GM18873 (cell line): ENCODE measurements around the gene CYREN.
A peak's percentile ranks its signal among the peaks of the same experiment; 100 is the strongest.
"Not testable (repeated sequence)": the region's sequence is repeated elsewhere in the genome, so short reads cannot be mapped to it uniquely, and the experiment has no call there.

Experiments
- ATAC-seq: cut with Tn5 transposase; IDR thresholded peaks from one replicate; pipeline ENCODE4 v1.9.1; 2021; ENCODE audit warnings: mild to moderate bottlenecking, moderate library complexity, moderate number of reproducible peaks; ENCODE audit not compliant: unreplicated experiment, low FRiP score

The CYREN gene

GRCh38 chr7:135170274-135170997, at the start of gene CYREN:
CYREN (minus strand) TSS chr7:135170707; CDS start chr7:135168922, 1,785 bp downstream.
- peak; percentile 50 for ATAC-seq

DNA sequence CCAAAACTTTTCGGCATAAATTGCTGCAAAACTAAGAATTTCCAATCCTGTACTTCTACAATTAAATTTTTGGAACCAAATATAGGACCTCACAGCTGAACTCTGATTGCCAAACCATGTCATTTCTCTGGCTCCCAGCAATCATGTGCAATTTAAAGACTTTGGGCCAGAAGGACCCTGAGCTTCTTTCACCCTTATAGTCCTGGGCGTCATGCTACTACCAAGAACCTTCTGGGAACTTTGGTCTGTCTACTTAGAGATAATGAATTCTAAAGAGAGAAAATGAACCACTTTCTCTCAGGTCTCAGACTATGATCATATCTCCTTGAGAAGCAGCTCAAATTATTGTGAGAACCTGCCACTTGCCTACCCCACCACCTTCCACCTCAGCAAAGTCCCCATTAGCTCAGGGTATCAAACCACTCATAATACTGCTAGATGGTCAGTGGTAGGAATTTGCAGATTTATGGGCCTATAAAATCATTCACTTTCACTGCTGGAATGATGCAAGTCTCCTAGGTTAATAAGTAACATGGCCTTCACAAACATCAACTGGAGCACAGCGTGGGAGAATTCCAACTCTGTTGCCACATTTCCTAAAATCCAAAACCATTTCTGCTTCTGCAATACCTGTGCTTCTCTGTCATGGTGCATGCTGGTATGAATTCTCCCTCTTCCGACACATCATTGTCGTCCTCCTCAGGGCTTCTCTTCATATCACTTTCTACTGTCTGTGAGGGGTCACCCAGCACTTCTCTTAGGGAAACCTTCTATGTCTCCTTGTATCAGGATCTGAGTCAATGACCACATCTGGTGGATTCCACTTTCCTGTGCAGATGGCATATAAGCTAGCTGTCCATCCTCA, 47.4 kb upstream of the CYREN start:
- ATAC-seq, result no peak

DNA sequence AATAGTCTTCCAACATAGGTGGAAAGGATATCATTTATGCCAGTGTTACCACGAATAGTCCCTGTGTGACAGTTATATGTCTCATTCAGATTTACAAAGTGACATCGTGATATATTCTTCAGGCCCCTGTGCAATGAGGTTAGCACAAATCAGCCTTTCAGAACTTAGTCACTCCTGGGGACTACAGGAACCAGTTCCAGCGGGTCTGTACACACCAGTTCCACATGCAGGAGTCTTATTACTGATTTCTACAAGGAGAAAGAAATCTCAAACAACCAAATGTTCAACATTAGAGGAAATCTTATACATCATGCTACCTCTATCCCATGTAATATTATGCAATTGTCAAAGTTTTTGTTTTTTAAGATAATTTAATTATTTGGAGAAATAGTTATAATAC, 45.2 kb upstream of the CYREN start:
- no peak for ATAC-seq

- no peak for ATAC-seq
Measured at GRCh38 chr7:135215180-135215579, 44.7 kb upstream of the CYREN start.

GRCh38 chr7:135213831-135214230, 43.3 kb upstream of the CYREN start:
- ATAC-seq, result no peak

DNA sequence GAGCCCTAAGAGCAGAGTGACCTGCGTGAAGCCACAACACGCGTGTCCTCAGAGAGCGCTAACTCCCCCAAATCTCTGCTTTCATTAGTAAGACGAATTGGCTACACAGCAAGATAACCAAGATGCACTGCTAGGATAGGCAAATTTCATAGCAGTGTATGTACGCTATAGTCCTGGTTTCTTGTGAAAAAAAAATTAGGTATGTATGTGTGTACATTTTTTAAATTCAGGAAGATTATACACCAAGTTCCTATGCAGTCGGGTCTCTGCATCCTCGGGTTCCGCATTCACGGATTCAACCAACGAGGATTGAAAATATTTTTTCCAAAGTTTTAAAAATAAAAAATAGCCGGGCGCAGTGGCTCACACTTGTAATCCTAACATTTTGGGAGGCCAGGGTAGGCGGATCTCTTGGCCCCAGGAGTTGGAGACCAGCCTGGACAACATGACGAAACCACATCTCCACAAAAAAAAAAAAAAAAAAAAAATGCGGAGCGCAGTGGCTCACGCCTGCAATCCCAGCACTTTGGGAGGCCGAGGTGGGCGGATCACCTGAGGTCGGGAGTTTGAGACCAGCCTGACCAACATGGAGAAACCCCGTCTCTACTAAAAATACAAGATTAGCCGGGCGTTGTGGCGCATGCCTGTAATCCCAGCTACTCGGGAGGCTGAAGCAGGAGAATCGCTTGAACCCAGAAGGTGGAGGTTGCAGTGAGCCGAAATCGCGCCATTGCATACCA, 41.6 kb upstream of the CYREN start:
- ATAC-seq, result not testable (repeated sequence)

DNA sequence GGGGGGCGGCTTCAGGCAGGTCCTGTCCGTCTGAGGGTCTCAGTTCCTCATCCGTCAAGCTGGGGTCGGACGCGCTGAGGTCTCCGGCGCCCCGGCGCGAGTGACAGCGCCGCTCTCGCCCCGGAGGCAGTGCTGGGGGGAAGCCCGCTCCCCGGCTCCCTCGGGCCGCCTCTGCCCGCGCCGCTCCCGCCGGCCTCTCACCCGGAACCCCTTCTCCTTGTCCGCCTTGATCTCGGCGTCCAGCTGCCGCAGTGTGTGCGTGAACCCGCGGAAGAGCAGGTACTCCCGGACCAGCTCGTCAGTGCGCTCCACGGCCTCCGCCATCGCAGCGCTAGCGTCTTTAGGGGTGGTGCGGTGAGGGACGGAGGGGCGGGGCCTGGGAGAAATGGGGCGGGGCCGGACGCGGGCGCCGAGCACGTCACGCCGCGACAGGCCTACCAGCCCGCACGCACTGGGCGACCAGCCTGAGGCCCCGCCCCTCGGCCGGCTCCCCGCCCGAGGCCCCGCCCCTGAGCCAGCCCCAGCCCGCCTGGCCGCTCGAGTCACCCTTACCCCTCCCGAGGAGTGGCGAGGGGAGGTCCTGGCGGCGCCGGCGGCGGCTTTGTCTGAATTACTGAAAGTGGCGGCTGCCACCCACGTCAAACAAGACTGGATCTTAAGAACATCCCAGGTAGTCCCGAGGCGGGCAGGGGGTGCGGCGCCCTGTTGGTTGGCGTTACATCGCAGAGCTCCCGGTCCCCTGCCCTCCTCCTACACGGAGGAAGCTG, 40.9 kb upstream of the CYREN start, which contains the start of gene WDR91:
WDR91 (minus strand) TSS at position 348 of the 767 bp plus-strand sequence; CDS start at position 324, 24 bp downstream.
- peak; percentile 69 for ATAC-seq

GRCh38 chr7:135210888-135211178, 40.3 kb upstream of the CYREN start:
- no peak for ATAC-seq

DNA sequence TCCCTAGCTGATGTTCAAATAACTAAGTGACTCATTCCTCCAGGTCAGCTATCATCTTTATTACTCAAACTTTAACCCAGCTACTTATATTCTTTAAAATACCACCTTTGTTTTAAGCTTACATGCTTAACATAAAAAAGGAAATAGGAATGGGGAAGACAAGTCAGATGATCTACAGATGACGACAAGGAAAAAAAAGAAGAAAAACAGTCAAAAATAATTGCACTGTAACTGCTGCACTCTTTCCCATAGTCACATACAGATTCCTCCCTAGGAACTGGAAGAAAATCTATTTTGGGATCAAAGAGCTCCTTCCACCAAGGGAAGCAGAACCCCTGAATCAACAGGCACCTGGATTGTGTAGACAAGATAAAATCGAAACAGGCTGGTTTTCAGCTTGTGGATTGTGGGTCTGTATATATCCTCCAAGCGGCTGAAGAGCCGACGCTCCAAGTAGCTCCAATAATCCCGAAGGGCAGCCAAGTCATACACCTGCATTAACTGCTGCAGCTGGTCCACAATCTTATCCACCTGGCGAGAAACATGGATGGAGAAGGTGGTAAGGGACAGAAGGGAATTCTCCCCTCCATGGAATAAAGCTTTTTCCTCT, 38.8 kb upstream of the CYREN start:
- no peak for ATAC-seq

DNA sequence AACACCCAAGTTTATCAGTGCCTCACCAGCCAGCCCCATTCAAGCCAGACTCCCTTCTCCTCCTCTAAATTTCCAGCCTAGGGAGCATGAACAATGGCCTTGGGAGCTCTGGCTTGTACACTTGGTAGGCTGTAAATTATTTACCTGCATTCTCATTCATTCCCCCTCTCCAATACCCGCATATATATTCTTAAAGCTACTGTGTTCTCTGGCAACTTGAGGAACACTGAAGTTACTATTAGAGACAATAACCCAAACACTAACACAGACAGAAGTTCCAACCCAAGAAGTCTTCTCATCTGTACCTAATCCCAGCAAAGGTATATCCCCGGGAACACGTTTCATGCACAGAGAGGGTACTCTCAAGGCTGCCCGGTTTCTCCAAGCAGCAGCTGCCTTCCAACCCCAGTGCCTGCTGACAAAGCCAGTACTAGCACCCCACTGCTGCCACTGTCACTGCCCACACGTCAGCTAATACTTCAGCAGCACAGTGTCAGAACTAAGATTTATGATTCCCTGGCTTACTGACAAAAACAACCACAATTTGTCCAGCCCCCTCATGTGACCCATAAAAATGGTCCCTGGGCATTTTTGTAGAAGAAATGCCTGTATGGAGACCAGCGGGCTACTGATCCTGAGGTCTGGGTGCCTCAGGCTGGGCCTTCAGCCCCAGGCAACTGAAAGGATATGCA, 37.7 kb upstream of the CYREN start:
- ATAC-seq, result no peak

GRCh38 chr7:135207406-135208101, 37.0 kb upstream of the CYREN start:
- no peak for ATAC-seq

DNA sequence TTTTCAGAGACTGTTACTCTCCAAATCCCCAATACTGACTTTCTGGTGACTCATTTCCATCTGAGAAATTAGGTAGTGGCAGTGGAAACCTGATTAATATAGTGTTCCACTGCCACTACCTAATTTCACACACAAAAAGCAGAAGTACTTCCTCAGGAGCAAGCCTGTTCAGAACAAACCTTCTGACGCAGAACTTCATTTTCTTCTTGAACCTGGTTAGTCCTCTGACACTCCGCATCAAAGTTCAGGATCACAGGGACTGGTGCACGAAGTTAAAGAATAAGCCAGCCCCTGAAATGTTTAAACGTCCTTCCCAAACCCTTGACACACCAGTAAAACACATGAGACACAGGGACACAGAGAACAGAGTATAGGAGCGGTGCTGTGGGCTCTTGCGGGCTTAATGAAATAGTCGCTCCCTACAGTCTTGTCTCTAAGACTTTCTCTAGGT, 36.5 kb upstream of the CYREN start:
- peak; percentile 27 for ATAC-seq

DNA sequence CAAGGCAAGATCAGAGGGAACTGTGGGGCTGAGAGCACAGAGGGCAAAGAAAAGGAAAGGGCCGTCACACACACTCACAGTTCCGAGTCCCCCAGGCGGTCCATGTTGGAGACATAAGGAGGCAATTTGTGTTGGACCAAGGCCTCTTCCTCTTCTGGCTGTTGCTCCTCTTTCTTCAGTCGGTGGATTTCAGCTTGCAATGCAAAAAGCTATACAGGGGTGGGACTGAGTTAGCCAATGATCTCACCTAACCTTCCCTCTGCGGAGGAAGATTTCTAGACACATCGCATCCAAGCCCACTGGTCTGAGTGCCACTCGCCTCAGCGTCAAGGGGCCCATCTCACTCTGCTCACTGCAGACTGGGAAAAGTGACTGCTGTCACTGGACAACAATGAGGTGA, 35.3 kb upstream of the CYREN start:
- ATAC-seq, result no peak

DNA sequence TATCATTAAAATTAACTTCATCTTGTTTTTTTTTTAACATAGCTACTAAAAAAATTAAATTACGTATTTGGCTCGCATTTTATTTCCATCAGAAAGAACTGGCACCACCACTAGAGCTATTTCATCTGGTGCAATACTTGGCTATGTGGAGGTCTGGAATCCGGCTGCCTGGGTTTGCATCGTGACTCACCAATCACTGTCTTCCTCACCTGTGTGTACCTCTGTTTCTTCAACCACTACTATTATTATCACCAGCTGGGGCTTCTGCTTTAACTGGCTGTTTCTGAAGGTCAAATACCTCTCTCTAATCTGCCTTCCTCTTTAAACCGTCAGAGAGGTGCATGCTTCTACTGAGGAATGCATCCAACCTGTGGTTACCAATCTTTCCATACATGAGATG, 34.4 kb upstream of the CYREN start:
- no peak for ATAC-seq

- ATAC-seq, result no peak
Measured at GRCh38 chr7:135204341-135204749, 33.8 kb upstream of the CYREN start.

DNA sequence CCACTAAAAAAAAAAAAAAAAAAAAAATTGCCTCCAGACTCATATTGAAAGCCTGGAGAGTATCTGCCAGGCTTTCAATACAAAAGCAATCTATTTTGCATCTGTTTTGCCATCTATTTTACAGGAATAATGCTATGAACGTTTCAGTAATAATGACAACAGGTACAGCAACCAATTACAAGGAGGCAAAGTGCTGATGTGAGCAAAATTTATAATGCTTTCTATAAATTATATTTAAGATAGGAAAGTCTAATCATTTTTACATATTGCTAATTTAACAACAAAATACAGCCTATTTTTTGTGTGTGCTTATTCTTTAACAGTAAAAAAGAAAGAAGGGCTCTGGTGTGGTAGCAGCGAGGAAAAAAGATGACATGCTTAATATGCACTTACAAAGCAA, 30.8 kb upstream of the CYREN start:
- ATAC-seq, result no peak

GRCh38 chr7:135200821-135201331, 30.4 kb upstream of the CYREN start:
- ATAC-seq, result no peak

DNA sequence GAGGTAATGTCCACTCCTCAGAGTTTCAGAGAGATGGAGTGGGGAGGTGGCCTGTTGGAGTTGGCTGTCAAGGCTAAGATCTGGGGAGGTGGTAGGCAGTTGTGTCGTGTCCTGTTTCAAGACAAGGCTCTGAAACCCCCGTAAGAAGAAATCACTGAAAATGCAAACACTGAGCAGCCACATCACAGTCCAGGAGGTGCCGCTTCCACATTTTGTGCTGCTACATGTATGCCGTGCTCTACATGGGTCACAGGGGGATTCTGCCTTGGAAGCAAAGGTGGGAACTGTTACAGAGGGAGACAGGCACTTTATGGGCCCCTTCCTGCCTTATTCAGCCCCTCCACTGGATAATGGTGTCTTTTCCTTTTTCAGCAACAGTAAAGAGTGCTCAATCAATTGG, 28.9 kb upstream of the CYREN start:
- no peak for ATAC-seq
